Liver (tissue), 2 donors: ENCODE results near the gene HECTD2.

Source experiments
- CTCF ChIP-seq: fragments of 150-350 bp; IDR thresholded peaks from 2 replicates; pipeline ENCODE4 v1.5.1; 2017; ENCODE audit warnings: improper control_type of control experiment, low read depth, low read length; ENCODE audit not compliant: missing input control
- ZBTB33 ChIP-seq: IDR thresholded peaks from 2 replicates; pipeline ENCODE4 v1.6.1; 2016; ENCODE audit warnings: antibody characterized with exemption
- donor health status: healthy.

- TF ChIP-seq CTCF: no peak
- no peak for TF ChIP-seq ZBTB33
These were observed 1.5 kb downstream of the HECTD2 start for GRCh38 chr10:91411621-91412020.
